ENCODE measurements around the gene CDH22. TPM values are rescaled to one million over a fixed set of nuclear protein-coding genes. Genes with fewer than 3 reads are reported as not detected.

The CDH22 gene
- total and polyA plus RNA-seq, 5 donors from 2014 or later = not detected

- no peak for DNase-seq
- Mint-ChIP-seq H3K4me1 (no peaks in the 10 kb centered on the region), H3K27ac (no peak overlapping the region), H3K4me3 (no peak overlapping the region), H3K27me3 (peaks cover 9% of the 10 kb centered on the region), H3K36me3 (no peaks in the 10 kb centered on the region), H3K9me3 (peaks cover 0 to 2% (median 0%) of the 10 kb centered on the region in 7 donors)
- Histone ChIP-seq H3K36me3 (ENCODE audit: control insufficient read depth, insufficient read depth, low read length) (no peaks in the 10 kb centered on the region), H3K27ac (ENCODE audit: insufficient read depth, low read length, poor library complexity, severe bottlenecking) (no peak overlapping the region), H3K27me3 (ENCODE audit: control insufficient read depth, insufficient read depth, low read length) (peaks cover 4% of the 10 kb centered on the region), H3K4me1 (ENCODE audit: control insufficient read depth, insufficient read depth, low read length, poor library complexity, severe bottlenecking) (no peaks in the 10 kb centered on the region), H3K9me3 (ENCODE audit: control insufficient read depth in 2 of 2, low read length in 2 of 2) (no peaks in the 10 kb centered on the region), H3K4me3 (ENCODE audit: low read depth, low read length) (no peak overlapping the region)
- no peak for ATAC-seq (ENCODE audit: low read depth in 2 of 2)
Observed at GRCh38 chr20:46156065-46156464, 152.2 kb downstream of the CDH22 start.

- H3K9me3 ChIP-seq (ENCODE audit: control insufficient read depth in 2 of 2, low read length in 2 of 2) = no peaks in the 10 kb centered on the region
- H3K36me3 ChIP-seq (ENCODE audit: control insufficient read depth, insufficient read depth, low read length) = no peaks in the 10 kb centered on the region
- H3K9me3 Mint-ChIP-seq = peaks cover 0 to 2% (median 0%) of the 10 kb centered on the region in 7 donors
- peaks cover 4% of the 10 kb centered on the region for H3K27me3 ChIP-seq (ENCODE audit: control insufficient read depth, insufficient read depth, low read length)
- H3K27me3 Mint-ChIP-seq = peaks cover 9% of the 10 kb centered on the region
- H3K4me1 ChIP-seq (ENCODE audit: control insufficient read depth, insufficient read depth, low read length, poor library complexity, severe bottlenecking) = no peaks in the 10 kb centered on the region
- no peak overlapping the region for H3K4me3 ChIP-seq (ENCODE audit: low read depth, low read length)
- no peaks in the 10 kb centered on the region for H3K36me3 Mint-ChIP-seq
- H3K4me1 Mint-ChIP-seq = no peaks in the 10 kb centered on the region
- no peak overlapping the region for H3K27ac ChIP-seq (ENCODE audit: insufficient read depth, low read length, poor library complexity, severe bottlenecking)
- ATAC-seq (ENCODE audit: low read depth in 2 of 2) (no peak), DNase-seq (no peak)
- no peak overlapping the region for H3K27ac Mint-ChIP-seq
- H3K4me3 Mint-ChIP-seq = no peak overlapping the region
Observed at GRCh38 chr20:46154796-46155195, 153.5 kb downstream of the CDH22 start.

GRCh38 chr20:46154305-46154704 lies 154.0 kb downstream of the CDH22 start:
- ATAC-seq (ENCODE audit: low read depth in 2 of 2) = no peak
- H3K36me3 Mint-ChIP-seq = no peaks in the 10 kb centered on the region

GRCh38 chr20:46152824-46153586 lies 155.3 kb downstream of the CDH22 start:
- no peaks in the 10 kb centered on the region for H3K4me1 ChIP-seq (ENCODE audit: control insufficient read depth, insufficient read depth, low read length, poor library complexity, severe bottlenecking)
- Mint-ChIP-seq H3K27me3 (peaks cover 4% of the 10 kb centered on the region), H3K9me3 (peaks cover 0 to 2% (median 0%) of the 10 kb centered on the region in 7 donors), H3K36me3 (no peaks in the 10 kb centered on the region), H3K27ac (no peak overlapping the region), H3K4me1 (no peaks in the 10 kb centered on the region), H3K4me3 (no peak overlapping the region)
- ATAC-seq (ENCODE audit: low read depth in 2 of 2) = no peak
- H3K27me3 ChIP-seq (ENCODE audit: control insufficient read depth, insufficient read depth, low read length) = no peaks in the 10 kb centered on the region
- no peak overlapping the region for H3K27ac ChIP-seq (ENCODE audit: insufficient read depth, low read length, poor library complexity, severe bottlenecking)
- H3K9me3 ChIP-seq (ENCODE audit: control insufficient read depth in 2 of 2, low read length in 2 of 2) = no peaks in the 10 kb centered on the region
- no peak overlapping the region for H3K4me3 ChIP-seq (ENCODE audit: low read depth, low read length)
- H3K36me3 ChIP-seq (ENCODE audit: control insufficient read depth, insufficient read depth, low read length) = no peaks in the 10 kb centered on the region
- DNase-seq = no peak

More at GRCh38 chr20:46154305-46154704, 154.0 kb downstream of the CDH22 start:
- H3K4me3 ChIP-seq (ENCODE audit: low read depth, low read length) = no peak overlapping the region
- no peaks in the 10 kb centered on the region for H3K4me1 Mint-ChIP-seq
- DNase-seq = no peak
- no peaks in the 10 kb centered on the region for H3K9me3 ChIP-seq (ENCODE audit: control insufficient read depth in 2 of 2, low read length in 2 of 2)
- H3K27ac ChIP-seq (ENCODE audit: insufficient read depth, low read length, poor library complexity, severe bottlenecking) = no peak overlapping the region
- no peak overlapping the region for H3K4me3 Mint-ChIP-seq
- H3K27ac Mint-ChIP-seq = no peak overlapping the region
- peaks cover 0 to 2% (median 0%) of the 10 kb centered on the region in 7 donors for H3K9me3 Mint-ChIP-seq
- no peaks in the 10 kb centered on the region for H3K4me1 ChIP-seq (ENCODE audit: control insufficient read depth, insufficient read depth, low read length, poor library complexity, severe bottlenecking)
- H3K27me3 Mint-ChIP-seq = peaks cover 9% of the 10 kb centered on the region
- H3K27me3 ChIP-seq (ENCODE audit: control insufficient read depth, insufficient read depth, low read length) = peaks cover 2% of the 10 kb centered on the region
- no peaks in the 10 kb centered on the region for H3K36me3 ChIP-seq (ENCODE audit: control insufficient read depth, insufficient read depth, low read length)

- Mint-ChIP-seq H3K36me3 (no peaks in the 10 kb centered on the region), H3K9me3 (peaks cover 0 to 2% (median 0%) of the 10 kb centered on the region in 7 donors), H3K27ac (peak overlapping the region in 1 of 3 donors; percentile 32), H3K4me1 (no peaks in the 10 kb centered on the region), H3K27me3 (peaks cover 11% of the 10 kb centered on the region), H3K4me3 (no peak overlapping the region)
- Histone ChIP-seq H3K27ac (ENCODE audit: insufficient read depth, low read length, poor library complexity, severe bottlenecking) (no peak overlapping the region), H3K27me3 (ENCODE audit: control insufficient read depth, insufficient read depth, low read length) (no peaks in the 10 kb centered on the region), H3K36me3 (ENCODE audit: control insufficient read depth, insufficient read depth, low read length) (no peaks in the 10 kb centered on the region), H3K4me1 (ENCODE audit: control insufficient read depth, insufficient read depth, low read length, poor library complexity, severe bottlenecking) (no peaks in the 10 kb centered on the region), H3K9me3 (ENCODE audit: control insufficient read depth in 2 of 2, low read length in 2 of 2) (no peaks in the 10 kb centered on the region), H3K4me3 (ENCODE audit: low read depth, low read length) (no peak overlapping the region)
- DNase-seq (peak in 1 of 3 donors; percentile 16), ATAC-seq (ENCODE audit: low read depth in 2 of 2) (no peak)
Observed at GRCh38 chr20:46151936-46152335, 156.4 kb downstream of the CDH22 start.

- Mint-ChIP-seq H3K36me3 (no peaks in the 10 kb centered on the region), H3K4me3 (no peak overlapping the region), H3K4me1 (no peaks in the 10 kb centered on the region), H3K9me3 (peaks cover 0 to 2% (median 0%) of the 10 kb centered on the region in 7 donors), H3K27ac (no peak overlapping the region), H3K27me3 (peaks cover 16% of the 10 kb centered on the region)
- Histone ChIP-seq H3K36me3 (ENCODE audit: control insufficient read depth, insufficient read depth, low read length) (no peaks in the 10 kb centered on the region), H3K9me3 (ENCODE audit: control insufficient read depth in 2 of 2, low read length in 2 of 2) (no peaks in the 10 kb centered on the region), H3K27me3 (ENCODE audit: control insufficient read depth, insufficient read depth, low read length) (no peaks in the 10 kb centered on the region), H3K4me1 (ENCODE audit: control insufficient read depth, insufficient read depth, low read length, poor library complexity, severe bottlenecking) (no peaks in the 10 kb centered on the region), H3K27ac (ENCODE audit: insufficient read depth, low read length, poor library complexity, severe bottlenecking) (no peak overlapping the region), H3K4me3 (ENCODE audit: low read depth, low read length) (no peak overlapping the region)
- ATAC-seq (ENCODE audit: low read depth in 2 of 2) (no peak), DNase-seq (no peak)
Observed at GRCh38 chr20:46150943-46151342, 157.4 kb downstream of the CDH22 start.

GRCh38 chr20:46148313-46149208 lies 159.7 kb downstream of the CDH22 start:
- Histone ChIP-seq H3K4me1 (ENCODE audit: control insufficient read depth, insufficient read depth, low read length, poor library complexity, severe bottlenecking) (no peaks in the 10 kb centered on the region), H3K27ac (ENCODE audit: insufficient read depth, low read length, poor library complexity, severe bottlenecking) (no peak overlapping the region), H3K27me3 (ENCODE audit: control insufficient read depth, insufficient read depth, low read length) (no peaks in the 10 kb centered on the region), H3K9me3 (ENCODE audit: control insufficient read depth in 2 of 2, low read length in 2 of 2) (no peaks in the 10 kb centered on the region), H3K4me3 (ENCODE audit: low read depth, low read length) (no peak overlapping the region), H3K36me3 (ENCODE audit: control insufficient read depth, insufficient read depth, low read length) (no peaks in the 10 kb centered on the region)
- Mint-ChIP-seq H3K27ac (no peak overlapping the region), H3K4me1 (no peaks in the 10 kb centered on the region), H3K4me3 (no peak overlapping the region), H3K36me3 (no peaks in the 10 kb centered on the region), H3K9me3 (no peaks in the 10 kb centered on the region), H3K27me3 (peaks cover 21% of the 10 kb centered on the region)
- ATAC-seq (ENCODE audit: low read depth in 2 of 2) = no peak
- no peak for DNase-seq
